Fibroblast of villous mesenchyme (primary cell): ENCODE results near the gene NOP53. TPM values are rescaled to one million over a fixed set of nuclear protein-coding genes. Genes with fewer than 3 reads are reported as not detected.

Experiments used
- DNase-seq: peaks from one replicate; pipeline ENCODE4 v3.0.0-alpha.2; 2010; ENCODE audit warnings: low read depth
- H3K4me3 ChIP-seq: 2 replicates; pipeline ENCODE4 v1.5.1; 2011; ENCODE audit warnings: low read depth, mild to moderate bottlenecking, low read length
- total RNA-seq: library from RNA; depleted of rRNA; stranded (reverse); fragments of >200 nt; gene quantifications from 2 replicates; pipeline ENCODE4 v1.2.3, GENCODE V29; 2012
- TF ChIP-seq, protein P1 (sequence below): IDR thresholded peaks from 2 replicates; pipeline ENCODE4 v1.5.1; 2012; ENCODE audit warnings: low read depth, mild to moderate bottlenecking, low read length; ENCODE audit not compliant: insufficient read depth

Gene NOP53
- total RNA-seq = 35.0 and 49.0 TPM in 2 replicates

DNA sequence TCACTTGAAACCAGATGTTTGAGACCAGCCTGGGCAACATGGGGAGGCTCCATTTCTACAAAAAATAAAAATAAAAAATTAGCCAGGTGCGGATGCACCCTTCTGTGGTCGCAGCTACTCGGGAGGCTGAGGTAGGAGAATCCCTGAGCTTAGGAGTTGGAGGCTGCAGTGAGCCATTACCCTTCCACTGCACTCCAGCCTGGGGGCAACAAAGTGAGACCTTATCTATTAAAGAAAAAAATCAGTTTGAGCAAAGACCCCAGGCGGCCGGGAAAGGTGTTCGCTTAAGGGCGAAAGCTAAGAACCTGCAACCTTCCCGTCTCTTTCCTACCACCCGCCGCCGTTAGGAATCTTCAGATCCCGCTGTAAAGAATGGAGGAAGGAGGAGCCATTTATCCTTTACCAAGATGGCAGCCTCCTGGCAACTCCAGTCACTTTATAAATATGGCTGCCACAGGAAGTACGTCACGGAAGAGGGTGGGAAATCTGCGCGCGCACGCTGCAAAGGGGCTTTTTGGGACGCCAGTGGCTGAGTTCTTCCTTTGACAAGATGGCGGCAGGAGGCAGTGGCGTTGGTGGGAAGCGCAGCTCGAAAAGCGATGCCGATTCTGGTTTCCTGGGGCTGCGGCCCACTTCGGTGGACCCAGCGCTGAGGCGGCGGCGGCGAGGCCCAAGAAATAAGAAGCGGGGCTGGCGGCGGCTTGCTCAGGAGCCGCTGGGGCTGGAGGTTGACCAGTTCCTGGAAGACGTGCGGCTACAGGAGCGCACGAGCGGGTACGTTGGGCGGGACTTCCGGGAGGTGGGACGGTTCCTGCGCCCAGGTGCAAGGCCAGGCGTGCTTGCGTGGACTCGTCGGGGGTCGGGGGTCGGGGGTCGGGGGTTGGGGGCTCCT, at the start of gene NOP53:
TSS of gene NOP53 (plus strand) at position 537 of the 892 bp plus-strand sequence. CDS start at position 551, 14 bp downstream.
- TF ChIP-seq, protein P1, sequence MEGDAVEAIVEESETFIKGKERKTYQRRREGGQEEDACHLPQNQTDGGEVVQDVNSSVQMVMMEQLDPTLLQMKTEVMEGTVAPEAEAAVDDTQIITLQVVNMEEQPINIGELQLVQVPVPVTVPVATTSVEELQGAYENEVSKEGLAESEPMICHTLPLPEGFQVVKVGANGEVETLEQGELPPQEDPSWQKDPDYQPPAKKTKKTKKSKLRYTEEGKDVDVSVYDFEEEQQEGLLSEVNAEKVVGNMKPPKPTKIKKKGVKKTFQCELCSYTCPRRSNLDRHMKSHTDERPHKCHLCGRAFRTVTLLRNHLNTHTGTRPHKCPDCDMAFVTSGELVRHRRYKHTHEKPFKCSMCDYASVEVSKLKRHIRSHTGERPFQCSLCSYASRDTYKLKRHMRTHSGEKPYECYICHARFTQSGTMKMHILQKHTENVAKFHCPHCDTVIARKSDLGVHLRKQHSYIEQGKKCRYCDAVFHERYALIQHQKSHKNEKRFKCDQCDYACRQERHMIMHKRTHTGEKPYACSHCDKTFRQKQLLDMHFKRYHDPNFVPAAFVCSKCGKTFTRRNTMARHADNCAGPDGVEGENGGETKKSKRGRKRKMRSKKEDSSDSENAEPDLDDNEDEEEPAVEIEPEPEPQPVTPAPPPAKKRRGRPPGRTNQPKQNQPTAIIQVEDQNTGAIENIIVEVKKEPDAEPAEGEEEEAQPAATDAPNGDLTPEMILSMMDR = no peak
- peak within 1 kb of the TSS; percentile 88 for H3K4me3 ChIP-seq
- DNase-seq = peak; percentile 98

DNA sequence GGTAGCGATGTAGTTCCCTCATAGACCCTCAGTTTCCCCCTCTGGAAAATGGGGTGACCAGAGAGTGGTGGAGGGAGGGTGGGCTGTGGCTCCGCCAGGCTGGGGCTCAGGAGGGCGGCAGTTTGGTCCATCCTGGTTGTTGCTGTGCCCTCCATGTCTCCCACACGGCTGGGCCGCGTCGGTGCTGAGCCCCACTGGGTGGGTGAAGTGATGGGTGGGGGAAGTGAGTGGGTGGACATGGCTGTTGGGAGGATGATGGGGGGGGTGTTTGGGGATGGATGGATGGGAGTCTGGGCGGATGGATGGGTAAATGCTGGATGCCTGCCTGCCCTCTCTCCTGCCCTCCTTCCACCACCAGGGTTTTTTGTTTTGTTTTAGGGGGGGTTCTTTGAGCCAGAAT, 48.7 kb upstream of the NOP53 start:
- H3K4me3 ChIP-seq = no peak overlapping the region
- DNase-seq = no peak
- TF ChIP-seq, protein P1 = no peak

DNA sequence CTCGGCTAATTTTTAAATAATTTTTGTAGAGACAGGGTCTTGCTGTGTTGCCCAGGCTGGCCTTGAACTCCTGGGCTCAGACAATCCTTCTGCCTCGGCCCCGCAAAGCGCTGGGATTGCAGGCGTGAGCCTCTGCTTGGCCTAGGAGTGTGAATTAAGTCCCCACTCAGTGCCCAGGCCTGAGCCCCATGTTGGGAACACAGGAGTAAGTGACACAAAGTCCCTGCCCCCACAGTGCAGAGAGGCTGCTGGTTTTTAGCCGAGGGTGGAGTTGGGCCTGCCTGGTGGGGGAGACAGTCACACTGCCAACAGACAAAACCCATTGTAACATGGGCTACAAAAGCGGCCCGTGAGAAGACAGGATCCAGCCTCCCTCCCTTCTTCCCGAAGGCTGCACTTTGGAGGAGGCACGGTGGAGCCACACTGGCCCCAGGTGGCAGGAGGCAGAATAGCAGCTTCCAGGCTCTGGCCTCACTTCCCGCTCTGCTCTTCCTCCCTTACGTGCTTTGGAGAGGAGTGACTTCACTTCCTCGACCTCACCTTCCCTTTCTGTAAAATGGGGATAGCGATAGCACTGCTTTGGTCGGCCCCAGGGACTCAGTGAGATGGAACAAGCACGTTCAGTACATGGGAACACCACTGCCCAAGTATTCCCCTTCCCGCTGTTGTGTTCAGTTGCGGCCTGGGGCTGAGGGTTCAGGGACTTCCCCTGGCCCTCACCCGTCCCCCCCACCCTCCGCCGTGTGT, 47.3 kb upstream of the NOP53 start:
- TF ChIP-seq, protein P1 = peak; percentile 100
- H3K4me3 ChIP-seq = no peak overlapping the region
- DNase-seq = peak; percentile 84

DNA sequence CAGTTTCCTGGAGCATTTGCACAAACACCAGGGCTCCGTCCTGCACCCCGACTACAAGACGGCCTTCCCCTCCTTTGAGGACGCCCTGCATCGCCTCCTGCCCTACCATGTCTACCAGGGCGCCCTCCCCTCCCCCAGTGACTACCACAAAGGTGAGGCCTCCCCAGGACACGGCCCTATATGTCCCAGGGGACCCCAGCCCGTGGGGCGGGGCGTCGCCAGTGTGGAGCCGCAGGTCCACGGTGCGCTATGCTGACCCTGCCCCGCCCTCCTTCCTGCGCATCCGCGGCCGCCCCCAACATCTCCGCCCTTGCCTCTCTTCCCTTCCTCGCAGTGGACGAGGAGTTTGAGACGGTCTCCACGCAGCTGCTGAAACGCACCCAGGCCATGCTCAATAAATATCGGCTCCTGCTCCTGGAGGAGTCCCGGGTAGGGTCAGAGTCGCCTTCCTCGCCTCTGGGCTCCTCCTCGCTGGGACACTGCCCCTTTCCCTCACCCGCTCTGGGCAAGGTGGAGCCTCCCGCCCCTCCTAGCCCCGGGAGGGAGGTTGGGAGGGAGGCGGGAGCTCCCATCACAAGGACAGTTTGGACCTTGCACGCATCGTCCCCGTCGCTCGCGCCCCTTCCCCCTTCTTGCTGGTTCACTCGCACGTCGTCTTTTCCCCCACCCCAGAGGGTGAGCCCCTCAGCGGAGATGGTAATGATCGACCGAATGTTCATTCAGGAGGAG, 46.6 kb upstream of the NOP53 start:
- H3K4me3 ChIP-seq = no peak overlapping the region
- TF ChIP-seq, protein P1 = no peak
- DNase-seq = no peak

DNA sequence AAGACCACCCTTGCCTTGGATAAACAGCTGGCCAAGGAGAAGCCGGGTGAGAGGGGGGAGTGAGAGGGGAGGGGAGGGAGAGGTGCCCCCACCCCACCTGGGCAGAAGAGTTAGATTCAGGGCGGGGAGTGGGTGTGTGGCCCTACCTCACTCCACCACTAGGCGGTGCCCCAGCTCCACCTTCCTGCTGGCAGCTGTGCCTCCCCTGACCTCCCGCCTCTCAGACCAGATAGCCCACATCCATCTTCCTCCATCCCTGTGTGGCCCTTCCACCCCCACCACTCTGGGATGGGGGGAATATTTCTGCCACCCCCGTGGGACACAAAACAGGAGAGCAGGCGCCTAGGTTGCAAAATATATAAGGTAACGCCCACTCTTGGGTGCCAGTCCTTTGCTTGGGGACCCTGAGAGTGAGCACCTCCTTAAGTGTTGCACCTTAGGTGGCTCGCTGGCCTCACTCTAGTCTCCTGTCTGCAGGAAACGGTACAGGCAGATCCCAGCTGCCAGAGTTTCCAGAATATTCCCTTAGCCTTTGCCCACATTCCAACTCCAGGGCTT, 45.9 kb upstream of the NOP53 start:
- DNase-seq = peak; percentile 36
- no peak overlapping the region for H3K4me3 ChIP-seq
- TF ChIP-seq, protein P1 = peak; percentile 84
